NCI-H510A treated with DMSO at 0.1 percent for 48 hours (cell line): ENCODE measurements around the gene RAD54L.
A peak's percentile ranks its signal among the peaks of the same experiment; 100 is the strongest.
"Not testable (repeated sequence)": the region's sequence is repeated elsewhere in the genome, so short reads cannot be mapped to it uniquely, and the experiment has no call there.

Experiments
- DNase-seq: peaks from one replicate; lab custom pipeline; 2025; lab: John Stamatoyannopoulos, UW

Gene RAD54L

GRCh38 chr1:46247436-46248121 lies at the start of gene RAD54L:
RAD54L (plus strand) TSS chr1:46247763; CDS start chr1:46248406, 643 bp downstream.
- DNase-seq, result peak; percentile 99

- DNase-seq, result peak; percentile 59
These were observed 49.4 kb upstream of the RAD54L start, which contains the start of gene POMGNT1 for GRCh38 chr1:46197964-46198811. POMGNT1 (minus strand) TSS chr1:46198434; CDS start chr1:46197821, 613 bp downstream.

GRCh38 chr1:46199233-46199749 lies 48.3 kb upstream of the RAD54L start:
- DNase-seq, result no peak

GRCh38 chr1:46203738-46204405 lies 43.7 kb upstream of the RAD54L start:
- no peak for DNase-seq

- no peak for DNase-seq
These were observed 43.2 kb upstream of the RAD54L start for GRCh38 chr1:46204406-46204742.

- no peak for DNase-seq
These were observed 42.4 kb upstream of the RAD54L start for GRCh38 chr1:46205141-46205540.

GRCh38 chr1:46205791-46206190 lies 41.8 kb upstream of the RAD54L start:
- no peak for DNase-seq

- no peak for DNase-seq
These were observed 41.2 kb upstream of the RAD54L start for GRCh38 chr1:46206399-46206798.

- no peak for DNase-seq
These were observed 37.0 kb upstream of the RAD54L start for GRCh38 chr1:46210561-46210960.

GRCh38 chr1:46211051-46211450 lies 36.5 kb upstream of the RAD54L start:
- DNase-seq, result no peak

GRCh38 chr1:46215504-46215903 lies 32.1 kb upstream of the RAD54L start:
- no peak for DNase-seq

GRCh38 chr1:46218443-46218842 lies 29.1 kb upstream of the RAD54L start:
- DNase-seq, result peak; percentile 90

- DNase-seq, result no peak
These were observed 27.7 kb upstream of the RAD54L start for GRCh38 chr1:46219551-46220520.

- no peak for DNase-seq
These were observed 26.8 kb upstream of the RAD54L start for GRCh38 chr1:46220808-46221207.

GRCh38 chr1:46221749-46222148 lies 25.8 kb upstream of the RAD54L start:
- DNase-seq, result no peak

- not testable (repeated sequence) for DNase-seq
These were observed 24.5 kb upstream of the RAD54L start for GRCh38 chr1:46223055-46223454.

- DNase-seq, result peak; percentile 88
These were observed 24.1 kb upstream of the RAD54L start for GRCh38 chr1:46223472-46223943.

- no peak for DNase-seq
These were observed 22.6 kb upstream of the RAD54L start for GRCh38 chr1:46224966-46225365.

- not testable (repeated sequence) for DNase-seq
These were observed 16.3 kb upstream of the RAD54L start for GRCh38 chr1:46231231-46231630.

- no peak for DNase-seq
These were observed 10.7 kb upstream of the RAD54L start for GRCh38 chr1:46236882-46237281.

GRCh38 chr1:46238865-46239264 lies 8.7 kb upstream of the RAD54L start:
- DNase-seq, result not testable (repeated sequence)
